Measurements from ENCODE around the gene DEXI. TPM values are rescaled to one million over a fixed set of nuclear protein-coding genes. Genes with fewer than 3 reads are reported as not detected.
"Not testable (repeated sequence)": the region's sequence is repeated elsewhere in the genome, so short reads cannot be mapped to it uniquely, and the experiment has no call there.

The DEXI gene
- polyA plus RNA-seq, 3 donors = 4.9 to 10.8 (median 6.8) TPM

GRCh38 chr16:10968498-10968897 lies 26.2 kb upstream of the DEXI start:
- peaks cover 0 to 3% (median 2%) of the 10 kb centered on the region in 3 donors for H3K27me3 Mint-ChIP-seq (ENCODE audit: low read depth in 3 of 3)
- Histone ChIP-seq H3K4me2 (replicated peaks; ENCODE audit: extremely low read depth, low read length, poor library complexity, severe bottlenecking) (no peak overlapping the region), H3K36me3 (replicated peaks in 1 of 2; ENCODE audit: control insufficient read depth in 1 of 2, insufficient read depth in 2 of 2, low read length in 2 of 2) (peaks cover 48 to 75% of the 10 kb centered on the region in 2 donors), H3K4me1 (ENCODE audit: control insufficient read depth in 1 of 2, insufficient read depth in 2 of 2, low read length in 2 of 2) (peaks cover 7 to 8% of the 10 kb centered on the region in 2 donors), H3K27ac (ENCODE audit: low read depth in 1 of 2, low read length in 2 of 2) (no peak overlapping the region), H3K4me3 (replicated peaks in 1 of 3; ENCODE audit: low read depth in 2 of 3, low read length in 3 of 3) (no peak overlapping the region), H4K20me1 (ENCODE audit: insufficient read depth, low read length) (peaks cover 45% of the 10 kb centered on the region), H3K9me3 (replicated peaks in 1 of 2; ENCODE audit: control insufficient read depth in 1 of 2, insufficient read depth in 1 of 2, low read length in 2 of 2) (no peaks in the 10 kb centered on the region), H3K27me3 (ENCODE audit: control insufficient read depth in 2 of 2, insufficient read depth in 2 of 2, low read length in 2 of 2) (no peaks in the 10 kb centered on the region), H2AFZ (ENCODE audit: insufficient read depth, low read depth, low read length, poor library complexity, severe bottlenecking) (no peak overlapping the region), H3K79me2 (ENCODE audit: insufficient read depth, low read length) (no peaks in the 10 kb centered on the region), H3K9ac (ENCODE audit: insufficient read depth, low read length, poor library complexity, severe bottlenecking) (no peak overlapping the region)
- peaks cover 0 to 3% (median 0%) of the 10 kb centered on the region in 7 donors for H3K9me3 Mint-ChIP-seq
- 86% methylated on average over 3 of the region's 3 CpGs for WGBS (ENCODE audit: insufficient coverage)
- H3K36me3 Mint-ChIP-seq = peaks cover 65 to 79% of the 10 kb centered on the region in 2 donors
- DNase-seq = peak in 1 of 3 donors; percentile 18
- intact Hi-C loops (cut with micrococcal nuclease) = loop anchor here (2.0 to 10.0 kb wide), 4 partner anchors 288 to 746 kb away; partner anchors contain the start of gene SOCS1 (in 1 of the 2)
- no peak for TF ChIP-seq CTCF (IDR thresholded peaks at IDR 0.05)
- peak overlapping the region in 1 of 7 donors; percentile 35 for H3K27ac Mint-ChIP-seq
- H3K4me1 Mint-ChIP-seq = peaks cover 26% of the 10 kb centered on the region
- H3K4me3 Mint-ChIP-seq = no peak overlapping the region

- DNase-seq = no peak
- Mint-ChIP-seq H3K9me3 (peaks cover 0 to 3% (median 0%) of the 10 kb centered on the region in 7 donors), H3K27ac (peak overlapping the region in 1 of 7 donors; percentile 46), H3K4me1 (peaks cover 26% of the 10 kb centered on the region), H3K27me3 (ENCODE audit: low read depth in 3 of 3) (peaks cover 0 to 3% (median 2%) of the 10 kb centered on the region in 3 donors), H3K4me3 (no peak overlapping the region), H3K36me3 (peaks cover 65 to 79% of the 10 kb centered on the region in 2 donors)
- H3K4me3 ChIP-seq (replicated peaks in 1 of 3; ENCODE audit: low read depth in 2 of 3, low read length in 3 of 3) = no peak overlapping the region
- H3K9me3 ChIP-seq (replicated peaks in 1 of 2; ENCODE audit: control insufficient read depth in 1 of 2, insufficient read depth in 1 of 2, low read length in 2 of 2) = no peaks in the 10 kb centered on the region
- peaks cover 48 to 75% of the 10 kb centered on the region in 2 donors for H3K36me3 ChIP-seq (replicated peaks in 1 of 2; ENCODE audit: control insufficient read depth in 1 of 2, insufficient read depth in 2 of 2, low read length in 2 of 2)
- peaks cover 47% of the 10 kb centered on the region for H4K20me1 ChIP-seq (ENCODE audit: insufficient read depth, low read length)
- H3K79me2 ChIP-seq (ENCODE audit: insufficient read depth, low read length) = no peaks in the 10 kb centered on the region
- no peak overlapping the region for H3K27ac ChIP-seq (ENCODE audit: low read depth in 1 of 2, low read length in 2 of 2)
- TF ChIP-seq CTCF (IDR thresholded peaks at IDR 0.05) = no peak
- peaks cover 7 to 8% of the 10 kb centered on the region in 2 donors for H3K4me1 ChIP-seq (ENCODE audit: control insufficient read depth in 1 of 2, insufficient read depth in 2 of 2, low read length in 2 of 2)
- H3K27me3 ChIP-seq (ENCODE audit: control insufficient read depth in 2 of 2, insufficient read depth in 2 of 2, low read length in 2 of 2) = no peaks in the 10 kb centered on the region
- H3K4me2 ChIP-seq (replicated peaks; ENCODE audit: extremely low read depth, low read length, poor library complexity, severe bottlenecking) = no peak overlapping the region
- no peak overlapping the region for H2AFZ ChIP-seq (ENCODE audit: insufficient read depth, low read depth, low read length, poor library complexity, severe bottlenecking)
- intact Hi-C loops (cut with micrococcal nuclease) = loop anchor here (2.0 to 10.0 kb wide), 4 partner anchors 289 to 747 kb away; partner anchors contain the start of gene SOCS1 (in 1 of the 2)
- 96% methylated on average over 5 of the region's 5 CpGs for WGBS (ENCODE audit: insufficient coverage)
- no peak overlapping the region for H3K9ac ChIP-seq (ENCODE audit: insufficient read depth, low read length, poor library complexity, severe bottlenecking)
Observed at GRCh38 chr16:10967986-10968385, 25.7 kb upstream of the DEXI start.

- Histone ChIP-seq H3K36me3 (replicated peaks in 1 of 2; ENCODE audit: control insufficient read depth in 1 of 2, insufficient read depth in 2 of 2, low read length in 2 of 2) (peaks cover 52 to 76% of the 10 kb centered on the region in 2 donors), H4K20me1 (ENCODE audit: insufficient read depth, low read length) (peaks cover 42% of the 10 kb centered on the region)
- H3K4me3 Mint-ChIP-seq; H2AFZ ChIP-seq (ENCODE audit: insufficient read depth, low read depth, low read length, poor library complexity, severe bottlenecking); H3K4me3 ChIP-seq (replicated peaks in 1 of 3; ENCODE audit: low read depth in 2 of 3, low read length in 3 of 3); H3K79me2 ChIP-seq (ENCODE audit: insufficient read depth, low read length); H3K4me2 ChIP-seq (replicated peaks; ENCODE audit: extremely low read depth, low read length, poor library complexity, severe bottlenecking); H3K9ac ChIP-seq (ENCODE audit: insufficient read depth, low read length, poor library complexity, severe bottlenecking); H3K9me3 Mint-ChIP-seq; H3K4me1 ChIP-seq (ENCODE audit: control insufficient read depth in 1 of 2, insufficient read depth in 2 of 2, low read length in 2 of 2); H3K9me3 ChIP-seq (replicated peaks in 1 of 2; ENCODE audit: control insufficient read depth in 1 of 2, insufficient read depth in 1 of 2, low read length in 2 of 2); H3K27ac ChIP-seq (ENCODE audit: low read depth in 1 of 2, low read length in 2 of 2); H3K27me3 Mint-ChIP-seq (ENCODE audit: low read depth in 3 of 3); H3K27me3 ChIP-seq (ENCODE audit: control insufficient read depth in 2 of 2, insufficient read depth in 2 of 2, low read length in 2 of 2): not testable (repeated sequence)
- no CpG with 5 or more reads among the region's 4 CpGs for WGBS (ENCODE audit: insufficient coverage)
- peak in 1 of 3 donors; percentile 38 for DNase-seq
- peaks cover 26% of the 10 kb centered on the region for H3K4me1 Mint-ChIP-seq
- peak overlapping the region in 1 of 7 donors; percentile 10 for H3K27ac Mint-ChIP-seq
- intact Hi-C loops (cut with micrococcal nuclease) = loop anchor here in 1 of 2 donors (10.0 kb wide), 3 partner anchors 388 to 748 kb away; no protein-coding TSS in a partner anchor
- peaks cover 68 to 79% of the 10 kb centered on the region in 2 donors for H3K36me3 Mint-ChIP-seq
Observed at GRCh38 chr16:10966559-10966958, 24.3 kb upstream of the DEXI start.

Measured in CD14-positive monocyte (primary cell).